Measurements from ENCODE around the gene MTHFD1.

GRCh38 chr14:64417055-64417770, 29.1 kb downstream of the MTHFD1 start:
- TF ChIP-seq CTCF (IDR thresholded peaks at IDR 0.05) (no peak), EP300 (IDR thresholded peaks at IDR 0.05) (no peak)

All from sigmoid colon (tissue), 4 donors.